CD14-positive monocyte (primary cell): Measurements from ENCODE around the gene ZDHHC14. TPM values are rescaled to one million over a fixed set of nuclear protein-coding genes. Genes with fewer than 3 reads are reported as not detected.

Experiments
- DNase-seq, 3 donors: peaks; one replicate each; pipeline ENCODE4 v3.0.0-alpha.2; 2011 to 2022
- H2AFZ ChIP-seq: 2 replicates; pipeline ENCODE4 v1.6.0; 2012; ENCODE audit warnings: mild to moderate bottlenecking, low read depth, low read length, inconsistent platforms; ENCODE audit not compliant: insufficient read depth, poor library complexity, severe bottlenecking
- H3K27ac ChIP-seq, 2 donors: 1 replicate in 1 of 2; 2 replicates in 1 of 2; pipeline ENCODE4 v1.5.1; 2012 to 2013; ENCODE audit warnings: low read length in 2 of 2, control low read depth in 1 of 2, inconsistent platforms in 1 of 2, low read depth in 1 of 2, mild to moderate bottlenecking in 1 of 2
- H3K27me3 ChIP-seq, 2 donors: one replicate each; pipeline versions ENCODE4 v1.6.0 to v1.6.1; 2011 to 2013; ENCODE audit warnings: low read length in 2 of 2; ENCODE audit not compliant: control insufficient read depth in 2 of 2, insufficient read depth in 2 of 2
- H3K36me3 ChIP-seq, 2 donors: replicated peaks in 1 of 2; 1 replicate in 1 of 2; 2 replicates in 1 of 2; pipeline versions ENCODE4 v1.5.1 to v1.6.1; 2012 to 2013; ENCODE audit warnings: low read length in 2 of 2, control low read depth in 1 of 2, inconsistent platforms in 1 of 2, mild to moderate bottlenecking in 1 of 2; ENCODE audit not compliant: insufficient read depth in 2 of 2, control insufficient read depth in 1 of 2
- H3K4me1 ChIP-seq, 2 donors: 1 replicate in 1 of 2; 2 replicates in 1 of 2; pipeline versions ENCODE4 v1.5.1 to v1.6.1; 2012 to 2013; ENCODE audit warnings: low read length in 2 of 2, control low read depth in 1 of 2, inconsistent platforms in 1 of 2, mild to moderate bottlenecking in 1 of 2, moderate library complexity in 1 of 2; ENCODE audit not compliant: insufficient read depth in 2 of 2, control insufficient read depth in 1 of 2
- H3K4me2 ChIP-seq: replicated peaks from 2 replicates; pipeline ENCODE3; 2012; ENCODE audit warnings: low read length, moderate library complexity, mild to moderate bottlenecking; ENCODE audit not compliant: poor library complexity, severe bottlenecking; ENCODE audit errors: extremely low read depth
- H3K4me3 ChIP-seq, 3 experiments: fragments of 200-600 bp in 1 of 3; sonication (generic) in 1 of 3; replicated peaks in 1 of 3; 1 replicate in 2 of 3; 2 replicates in 1 of 3; pipeline ENCODE4 v1.5.1; 2011 to 2013; ENCODE audit warnings: low read length in 3 of 3, mild to moderate bottlenecking in 3 of 3, control low read depth in 2 of 3, low read depth in 2 of 3, inconsistent platforms in 1 of 3, moderate library complexity in 1 of 3
- H3K79me2 ChIP-seq: 2 replicates; pipeline ENCODE4 v1.6.0; 2012; ENCODE audit warnings: mild to moderate bottlenecking, control low read depth, inconsistent platforms, low read length, moderate library complexity; ENCODE audit not compliant: insufficient read depth
- H3K9ac ChIP-seq: 2 replicates; pipeline ENCODE4 v1.6.0; 2017; ENCODE audit warnings: low read length, mild to moderate bottlenecking; ENCODE audit not compliant: insufficient read depth, poor library complexity, severe bottlenecking
- H3K9me3 ChIP-seq, 2 donors: replicated peaks in 1 of 2; 1 replicate in 1 of 2; 2 replicates in 1 of 2; pipeline versions ENCODE4 v1.5.1 to v1.6.1; 2012 to 2013; ENCODE audit warnings: low read length in 2 of 2, control low read depth in 1 of 2; ENCODE audit not compliant: control insufficient read depth in 1 of 2, insufficient read depth in 1 of 2
- H4K20me1 ChIP-seq: 2 replicates; pipeline ENCODE4 v1.6.0; 2012; ENCODE audit warnings: mild to moderate bottlenecking, low read length, control low read depth, moderate library complexity; ENCODE audit not compliant: insufficient read depth
- H3K27ac Mint-ChIP-seq, 7 donors: one replicate each; pipeline ENCODE4 v1.8.0; 2020; ENCODE audit warnings: mild to moderate bottlenecking in 7 of 7, mixed read lengths in 7 of 7, moderate library complexity in 6 of 7, inconsistent platforms in 2 of 7
- H3K27me3 Mint-ChIP-seq, 3 donors: one replicate each; pipeline ENCODE4 v1.8.0; 2021 to 2022; ENCODE audit warnings: low read depth in 3 of 3, mild to moderate bottlenecking in 3 of 3, mixed read lengths in 3 of 3, moderate library complexity in 3 of 3, inconsistent platforms in 1 of 3
- H3K36me3 Mint-ChIP-seq, 2 donors: one replicate each; pipeline ENCODE4 v1.8.0; 2020; ENCODE audit warnings: mixed read lengths in 2 of 2, inconsistent platforms in 1 of 2, mild to moderate bottlenecking in 1 of 2
- H3K4me1 Mint-ChIP-seq: one replicate; pipeline ENCODE4 v1.8.0; 2020; ENCODE audit warnings: mild to moderate bottlenecking, mixed read lengths
- H3K4me3 Mint-ChIP-seq, 2 donors: one replicate each; pipeline ENCODE4 v1.8.0; 2020; ENCODE audit warnings: mild to moderate bottlenecking in 2 of 2, mixed read lengths in 2 of 2, moderate library complexity in 1 of 2
- H3K9me3 Mint-ChIP-seq, 7 donors: one replicate each; pipeline ENCODE4 v1.8.0; 2020 to 2022; ENCODE audit warnings: mixed read lengths in 7 of 7, mild to moderate bottlenecking in 6 of 7, moderate library complexity in 6 of 7, inconsistent platforms in 2 of 7
- WGBS: methylation state at CpG from one replicate; pipeline ENCODE4 v1.1.5; 2013; ENCODE audit warnings: missing lambda C conversion rate; ENCODE audit not compliant: insufficient coverage; 5-methylcytosine and 5-hydroxymethylcytosine counted together
- intact Hi-C, 2 donors: fragments of 100-400 bp; cut with micrococcal nuclease; formaldehyde crosslinking; loops; one replicate each; pipeline versions ENCODE4 v1.15.0 to v1.15.1; 2023
- polyA plus RNA-seq, 3 donors: library from polyadenylated mRNA; depleted of rRNA in 1 of 3; unstranded in 2 of 3; stranded (reverse) in 1 of 3; fragments of 300-500 nt in 2 of 3; fragments of >200 nt in 1 of 3; fragmentation: Illumina TruSeq in 2 of 3; gene quantifications; 1 replicate in 2 of 3; 2 replicates in 1 of 3; pipeline ENCODE4 v1.2.3, GENCODE V29; 2012 to 2021
- TF ChIP-seq, protein P1 (sequence below): fragments of 200-600 bp; IDR thresholded peaks from one replicate; pipeline ENCODE4 v1.8.0; 2022; ENCODE audit warnings: antibody characterized with exemption, mild to moderate bottlenecking

Gene ZDHHC14
- polyA plus RNA-seq, 3 donors: 0.30 to 1.7 (median 0.93) TPM

DNA sequence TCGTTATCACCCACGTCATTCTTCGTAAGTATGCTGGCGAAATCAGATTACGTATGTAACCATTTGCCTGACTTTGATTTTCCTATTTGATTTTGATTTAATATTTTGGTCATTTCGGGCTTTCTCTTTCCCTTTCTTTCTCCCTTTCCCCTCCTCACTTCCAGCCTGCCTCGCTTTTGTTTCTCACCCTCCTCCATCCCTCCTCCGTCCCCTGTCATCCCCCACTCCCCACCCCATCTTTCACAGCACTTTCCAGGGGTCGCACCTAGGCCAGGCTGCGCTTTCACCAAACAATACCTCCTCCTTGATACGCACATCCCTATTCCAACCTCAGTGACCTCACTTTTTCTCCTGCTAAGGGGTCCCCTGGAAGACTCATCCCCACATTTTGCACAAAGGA is 247.5 kb downstream of the ZDHHC14 start:
- H3K9me3 Mint-ChIP-seq: peaks cover 0 to 4% (median under 1%) of the 10 kb centered on the region in 7 donors
- intact Hi-C loops: no loop called here
- H3K79me2 ChIP-seq: no peaks in the 10 kb centered on the region
- H3K4me3 Mint-ChIP-seq: no peak overlapping the region
- no peak for DNase-seq
- H3K4me1 ChIP-seq: peaks cover 5 to 7% of the 10 kb centered on the region in 2 donors
- H4K20me1 ChIP-seq: no peaks in the 10 kb centered on the region
- H3K36me3 Mint-ChIP-seq: peaks cover 0 to 6% of the 10 kb centered on the region in 2 donors
- no peak overlapping the region for H3K9ac ChIP-seq
- H3K27me3 ChIP-seq: no peaks in the 10 kb centered on the region
- TF ChIP-seq, protein P1, sequence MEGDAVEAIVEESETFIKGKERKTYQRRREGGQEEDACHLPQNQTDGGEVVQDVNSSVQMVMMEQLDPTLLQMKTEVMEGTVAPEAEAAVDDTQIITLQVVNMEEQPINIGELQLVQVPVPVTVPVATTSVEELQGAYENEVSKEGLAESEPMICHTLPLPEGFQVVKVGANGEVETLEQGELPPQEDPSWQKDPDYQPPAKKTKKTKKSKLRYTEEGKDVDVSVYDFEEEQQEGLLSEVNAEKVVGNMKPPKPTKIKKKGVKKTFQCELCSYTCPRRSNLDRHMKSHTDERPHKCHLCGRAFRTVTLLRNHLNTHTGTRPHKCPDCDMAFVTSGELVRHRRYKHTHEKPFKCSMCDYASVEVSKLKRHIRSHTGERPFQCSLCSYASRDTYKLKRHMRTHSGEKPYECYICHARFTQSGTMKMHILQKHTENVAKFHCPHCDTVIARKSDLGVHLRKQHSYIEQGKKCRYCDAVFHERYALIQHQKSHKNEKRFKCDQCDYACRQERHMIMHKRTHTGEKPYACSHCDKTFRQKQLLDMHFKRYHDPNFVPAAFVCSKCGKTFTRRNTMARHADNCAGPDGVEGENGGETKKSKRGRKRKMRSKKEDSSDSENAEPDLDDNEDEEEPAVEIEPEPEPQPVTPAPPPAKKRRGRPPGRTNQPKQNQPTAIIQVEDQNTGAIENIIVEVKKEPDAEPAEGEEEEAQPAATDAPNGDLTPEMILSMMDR: no peak
- no peak overlapping the region for H2AFZ ChIP-seq
- H3K9me3 ChIP-seq: no peaks in the 10 kb centered on the region
- peaks cover 0 to 3% (median 2%) of the 10 kb centered on the region in 3 donors for H3K27me3 Mint-ChIP-seq
- H3K4me2 ChIP-seq: no peak overlapping the region
- no peak overlapping the region for H3K4me3 ChIP-seq
- 94% methylated on average over 6 of the region's 11 CpGs for WGBS
- H3K36me3 ChIP-seq: no peaks in the 10 kb centered on the region
- peaks cover 10% of the 10 kb centered on the region for H3K4me1 Mint-ChIP-seq
- peak overlapping the region in 1 of 7 donors; percentile 28 for H3K27ac Mint-ChIP-seq
- H3K27ac ChIP-seq: no peak overlapping the region

DNA sequence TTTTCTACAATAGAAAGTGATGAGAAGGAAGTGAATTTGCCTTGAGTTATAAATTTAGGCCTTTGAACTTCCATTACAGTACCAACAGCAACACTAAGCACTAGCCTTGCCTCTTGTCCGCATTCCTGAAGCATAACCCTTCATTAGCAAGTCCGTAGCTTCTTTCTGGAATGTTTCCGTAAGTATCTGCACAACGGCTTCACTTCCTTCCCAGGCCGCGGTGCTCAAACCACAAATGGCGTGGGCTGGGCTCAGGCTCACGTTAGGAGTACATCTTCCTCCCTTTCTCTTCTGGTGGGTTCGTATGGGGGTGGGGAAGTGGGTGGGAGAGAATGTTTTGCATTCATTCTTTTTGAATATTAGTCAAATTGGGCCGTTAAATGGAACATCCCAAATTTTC is 248.2 kb downstream of the ZDHHC14 start:
- H3K27me3 ChIP-seq: no peaks in the 10 kb centered on the region
- Mint-ChIP-seq H3K4me3 (no peak overlapping the region), H3K4me1 (peaks cover 10% of the 10 kb centered on the region), H3K27me3 (peaks cover 0 to 3% (median 2%) of the 10 kb centered on the region in 3 donors), H3K9me3 (no peaks in the 10 kb centered on the region), H3K36me3 (peaks cover 0 to 6% of the 10 kb centered on the region in 2 donors), H3K27ac (no peak overlapping the region)
- no peaks in the 10 kb centered on the region for H4K20me1 ChIP-seq
- TF ChIP-seq, protein P1: no peak
- H3K9ac ChIP-seq: no peak overlapping the region
- H3K4me3 ChIP-seq: no peak overlapping the region
- H3K36me3 ChIP-seq: no peaks in the 10 kb centered on the region
- H3K27ac ChIP-seq: no peak overlapping the region
- no peak overlapping the region for H2AFZ ChIP-seq
- DNase-seq: no peak
- no peaks in the 10 kb centered on the region for H3K79me2 ChIP-seq
- intact Hi-C loops: no loop called here
- no peak overlapping the region for H3K4me2 ChIP-seq
- peaks cover 5 to 7% of the 10 kb centered on the region in 2 donors for H3K4me1 ChIP-seq
- 0% methylated on average over 2 of the region's 10 CpGs for WGBS
- H3K9me3 ChIP-seq: no peaks in the 10 kb centered on the region
